HG02870 (cell line): Measurements from ENCODE around the gene PITPNC1.
A peak's percentile ranks its signal among the peaks of the same experiment; 100 is the strongest.
"Not testable (repeated sequence)": the region's sequence is repeated elsewhere in the genome, so short reads cannot be mapped to it uniquely, and the experiment has no call there.

Experiments used
- ATAC-seq: cut with Tn5 transposase; IDR thresholded peaks from one replicate; pipeline ENCODE4 v1.9.1; 2021; ENCODE audit warnings: mild to moderate bottlenecking, moderate library complexity; ENCODE audit not compliant: unreplicated experiment

PITPNC1 gene

GRCh38 chr17:67366193-67367157 lies 10.6 kb upstream of the PITPNC1 start, which contains the start of gene PSMD12:
Gene PSMD12 (minus strand): TSS chr17:67366577. CDS start chr17:67366519, 58 bp downstream.
- peak; percentile 66 for ATAC-seq

GRCh38 chr17:67369676-67370075 lies 7.4 kb upstream of the PITPNC1 start:
- ATAC-seq = no peak

DNA sequence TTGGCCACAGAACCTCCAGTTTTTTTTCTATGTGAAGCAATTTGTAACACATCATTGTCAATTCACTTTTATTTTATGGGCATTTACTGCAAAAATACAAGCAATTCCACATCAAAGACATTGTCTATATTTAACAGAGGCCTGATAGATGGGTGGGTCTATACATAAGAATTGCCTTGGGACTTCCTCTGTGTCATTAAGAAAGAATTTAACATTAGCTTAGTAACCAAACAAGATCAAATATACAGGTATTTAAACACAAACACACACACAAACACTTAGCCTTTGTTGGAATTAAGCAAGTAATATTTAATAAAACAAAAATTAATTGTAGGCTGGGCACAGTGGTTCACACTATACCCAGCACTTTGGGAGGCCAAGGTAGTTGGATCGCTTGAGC lies 4.3 kb upstream of the PITPNC1 start:
- ATAC-seq = no peak

DNA sequence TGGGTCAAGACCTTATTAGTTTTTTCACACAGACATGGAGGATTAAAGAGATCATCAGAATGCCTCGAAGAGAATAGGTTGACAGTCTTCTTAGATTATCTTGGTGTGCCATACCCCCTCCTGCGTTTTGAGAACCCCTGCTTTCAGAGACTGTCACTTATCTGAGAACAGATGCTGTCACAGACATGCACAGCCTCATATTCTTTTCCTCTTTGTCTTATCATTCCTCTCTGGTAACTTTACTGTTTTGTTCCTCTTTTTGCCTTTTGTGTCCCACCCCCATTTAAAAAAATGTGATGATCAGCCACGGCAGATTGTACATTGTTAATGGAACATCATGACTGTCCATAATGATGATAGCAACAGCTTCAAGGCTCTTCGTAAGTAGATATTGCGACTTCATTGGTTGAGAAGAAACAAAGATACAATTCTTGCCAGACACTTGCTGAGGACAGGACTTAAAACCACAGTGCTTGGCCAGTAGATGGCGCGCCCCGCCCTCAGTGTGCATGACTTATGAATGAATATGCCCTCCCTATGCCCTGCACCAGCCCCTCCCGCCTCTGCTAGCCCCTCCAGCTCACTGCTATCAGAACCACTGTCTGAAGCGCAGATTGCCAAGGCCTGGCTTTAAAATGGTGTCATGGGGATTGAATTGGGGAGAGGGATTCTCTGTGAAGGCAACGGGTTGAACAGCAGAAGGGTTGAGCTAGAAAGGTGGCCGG lies 2.6 kb upstream of the PITPNC1 start:
- no peak for ATAC-seq

- no peak for ATAC-seq
Measured at GRCh38 chr17:67375054-67375427, 2.0 kb upstream of the PITPNC1 start.

DNA sequence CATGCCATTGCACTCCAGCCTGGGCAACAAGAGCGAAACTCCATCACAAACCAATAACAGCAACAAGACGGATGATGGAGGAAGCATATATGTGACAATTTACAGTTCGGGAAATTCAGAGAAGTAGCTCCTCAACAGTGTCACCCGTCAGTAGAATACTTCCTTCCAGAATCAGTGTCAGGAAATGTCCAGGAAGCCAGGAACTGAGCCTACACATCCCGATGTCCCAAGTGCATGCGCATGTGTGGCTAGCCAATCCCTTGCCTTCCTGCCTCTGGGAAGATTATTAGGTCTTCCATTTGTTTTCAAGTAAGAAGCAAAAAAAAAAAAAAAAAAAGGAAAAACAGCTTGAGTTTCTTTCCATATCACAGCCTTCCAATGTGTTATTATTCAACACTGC lies 1.4 kb upstream of the PITPNC1 start:
- ATAC-seq = no peak

DNA sequence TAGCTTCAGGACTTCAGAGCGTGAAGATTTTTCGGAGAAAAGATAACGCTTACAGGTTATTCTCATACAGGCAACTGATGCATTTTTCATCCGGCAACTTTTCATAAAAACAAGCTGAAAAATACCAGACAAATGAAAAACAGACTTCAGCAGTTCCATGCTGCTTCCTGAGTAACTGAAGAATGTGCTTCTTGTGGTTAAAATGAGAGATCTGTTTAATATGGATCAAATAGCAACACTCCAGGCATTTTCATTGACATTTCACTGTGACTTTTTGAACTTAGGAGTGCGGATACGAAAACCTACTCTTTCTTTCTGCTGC lies 705 bp upstream of the PITPNC1 start:
- ATAC-seq = no peak

DNA sequence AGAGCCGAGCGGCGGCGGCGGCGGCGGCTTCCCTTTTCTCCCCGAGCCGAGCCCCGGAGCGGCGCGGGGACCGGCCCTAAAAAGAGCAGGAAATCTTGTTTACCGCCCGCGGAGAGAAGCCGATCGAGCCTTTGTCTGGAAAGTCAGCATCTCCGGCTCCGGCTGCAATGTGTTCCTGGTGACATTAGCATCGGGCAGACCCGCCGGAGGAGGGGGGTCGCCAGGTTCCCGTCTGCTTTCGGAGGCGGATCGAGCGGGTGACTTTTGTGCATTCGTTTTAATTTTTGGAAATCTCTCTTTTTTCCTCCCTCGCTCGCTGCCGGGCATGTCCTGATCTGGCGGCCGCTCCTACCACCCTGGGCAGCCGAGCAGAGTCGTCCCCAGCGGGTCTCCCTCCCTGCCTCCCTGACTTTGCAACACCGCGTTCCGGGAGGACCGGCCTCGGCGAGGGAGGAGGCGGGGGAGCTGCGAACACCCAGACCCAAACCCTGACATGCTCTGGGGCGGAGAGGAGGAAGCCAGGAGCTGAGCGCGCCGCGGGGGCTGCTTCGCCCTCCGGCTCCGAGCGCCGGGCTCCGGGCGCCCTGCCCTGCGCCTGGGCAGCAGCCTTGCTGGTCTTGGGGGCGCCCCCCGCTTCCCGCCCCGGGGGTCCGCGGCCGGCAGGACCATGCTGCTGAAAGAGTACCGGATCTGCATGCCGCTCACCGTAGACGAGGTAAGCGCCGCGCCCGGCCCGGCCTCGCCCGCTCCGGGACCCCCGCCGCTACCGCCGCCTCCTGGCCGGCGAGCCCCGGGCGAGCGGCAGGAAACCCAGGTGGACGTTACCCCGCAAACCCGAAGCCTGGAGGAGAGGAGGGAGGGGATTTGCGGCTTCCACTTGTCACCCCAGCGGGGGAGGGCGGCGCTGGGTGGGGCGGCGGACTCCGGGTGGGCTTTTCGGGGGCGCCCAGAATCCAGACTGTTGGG lies 690 bp downstream of the PITPNC1 start:
- peak; percentile 5 for ATAC-seq

GRCh38 chr17:67378454-67379250 lies 1.6 kb downstream of the PITPNC1 start:
- ATAC-seq = peak; percentile 36

GRCh38 chr17:67379251-67379630 lies 2.2 kb downstream of the PITPNC1 start:
- no peak for ATAC-seq

- no peak for ATAC-seq
Measured at GRCh38 chr17:67381929-67382257, 4.8 kb downstream of the PITPNC1 start.

- ATAC-seq = no peak
Measured at GRCh38 chr17:67385122-67385988, 8.3 kb downstream of the PITPNC1 start.

GRCh38 chr17:67386965-67387551 lies 10.0 kb downstream of the PITPNC1 start:
- no peak for ATAC-seq

GRCh38 chr17:67388536-67388935 lies 11.5 kb downstream of the PITPNC1 start:
- ATAC-seq = not testable (repeated sequence)

DNA sequence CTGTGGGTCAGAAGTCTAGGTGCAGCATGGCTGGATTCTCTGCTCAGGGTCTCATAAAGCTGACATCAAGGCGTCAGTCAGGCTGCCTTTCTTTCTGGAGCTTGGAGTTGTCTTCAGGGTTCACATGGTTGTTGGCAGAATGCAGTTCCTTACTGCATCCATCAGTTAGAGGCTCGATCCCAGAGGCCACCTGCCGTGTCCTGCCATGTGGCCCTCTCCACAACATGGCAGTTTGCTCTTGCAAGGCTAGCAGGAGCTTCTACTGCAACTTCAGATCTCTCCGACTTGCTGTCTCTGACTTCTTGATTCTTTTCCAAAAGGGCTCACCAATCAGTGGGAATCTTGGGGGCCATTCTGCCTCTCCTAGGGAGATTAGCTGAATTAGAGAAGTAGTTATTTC lies 11.9 kb downstream of the PITPNC1 start:
- ATAC-seq = no peak

- ATAC-seq = no peak
Measured at GRCh38 chr17:67390006-67390645, 13.0 kb downstream of the PITPNC1 start.

- peak; percentile 94 for ATAC-seq
Measured at GRCh38 chr17:67390646-67391361, 13.7 kb downstream of the PITPNC1 start.

DNA sequence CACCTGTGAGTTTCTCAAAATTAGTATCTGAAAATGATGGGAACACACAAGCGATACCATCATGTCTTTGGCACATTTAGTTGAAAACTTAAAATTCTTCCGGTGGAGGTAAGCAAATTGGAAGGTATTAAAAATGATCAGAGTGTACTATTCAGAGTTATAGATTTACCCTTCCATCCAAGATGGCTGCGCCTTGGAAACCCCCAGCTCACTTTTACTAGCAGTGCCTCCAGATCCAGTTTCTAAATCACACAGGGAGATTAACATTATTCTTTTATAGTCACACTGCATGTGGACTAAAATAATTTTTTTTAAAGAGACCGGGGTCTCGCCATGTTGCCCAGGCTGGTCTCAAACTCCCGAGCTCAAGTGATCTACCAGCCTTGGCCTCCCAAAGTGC lies 15.0 kb downstream of the PITPNC1 start:
- no peak for ATAC-seq
